GM10266 (cell line): Measurements from ENCODE around the gene COL5A1.

ENCODE experiments used
- DNase-seq: peaks from one replicate; pipeline ENCODE4 v3.0.0; 2012; ENCODE audit errors: extremely low spot score
- CTCF ChIP-seq: IDR thresholded peaks from 2 replicates; pipeline ENCODE4 v1.5.1; 2012; ENCODE audit warnings: mild to moderate bottlenecking, low read depth; ENCODE audit not compliant: control insufficient read depth, insufficient read depth; ENCODE audit errors: missing control alignments

The COL5A1 gene

DNA sequence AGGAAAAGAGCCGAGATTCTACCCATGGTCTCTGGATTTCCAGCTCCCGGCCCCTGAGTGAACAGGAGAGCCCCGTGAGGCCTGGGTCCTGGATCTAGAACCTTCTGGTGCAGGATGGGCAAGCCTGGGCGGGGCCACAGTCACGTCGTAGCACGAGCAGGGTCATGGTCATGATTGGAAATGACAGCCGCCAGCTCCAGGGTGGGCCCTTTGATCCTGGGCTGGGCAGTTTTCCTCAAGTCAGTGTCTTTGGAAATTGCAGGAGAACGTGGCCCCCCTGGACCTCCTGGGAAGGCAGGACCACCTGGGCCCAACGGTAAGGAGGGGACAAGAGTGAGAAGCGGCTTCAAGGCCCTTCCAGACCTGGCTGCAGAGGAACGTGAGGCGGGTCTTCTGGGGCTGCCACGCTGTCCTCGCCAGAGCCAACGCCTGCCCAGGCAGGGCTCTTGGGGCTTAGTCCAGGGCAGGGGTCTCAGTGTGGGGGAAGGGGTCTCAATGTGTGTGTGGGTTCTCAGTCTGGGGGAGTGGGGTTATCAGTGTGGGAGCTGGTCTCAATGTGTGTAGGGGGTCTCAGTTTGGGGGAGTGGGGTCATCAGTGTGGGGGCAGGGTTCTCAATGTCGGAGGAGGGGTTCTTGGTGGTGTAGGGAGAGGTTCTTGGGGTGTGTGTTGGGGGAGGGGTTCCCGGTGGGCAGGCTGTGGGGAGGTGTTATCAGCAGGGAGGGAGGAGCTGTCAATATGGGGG is 241.6 kb downstream of the COL5A1 start:
- TF ChIP-seq CTCF = no peak
- no peak for DNase-seq

DNA sequence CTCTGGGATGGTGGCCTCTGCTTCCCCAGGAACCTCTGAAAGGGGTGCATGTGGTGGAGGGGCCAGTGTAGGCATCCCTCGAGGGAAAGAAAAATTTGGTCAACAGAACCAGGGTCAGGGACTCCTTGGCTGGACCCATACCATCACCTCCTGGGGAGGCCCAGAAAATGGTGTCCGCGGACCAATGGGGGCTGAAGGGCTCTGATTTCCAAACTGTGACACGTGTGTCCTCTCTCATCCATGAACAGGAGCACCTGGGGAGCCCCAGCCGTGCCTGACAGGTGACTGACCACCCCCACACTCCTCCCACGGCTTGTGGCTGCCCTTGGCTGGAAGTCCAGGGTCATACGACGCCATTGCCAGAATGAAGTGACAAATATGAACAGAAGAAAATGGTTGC is 242.9 kb downstream of the COL5A1 start:
- TF ChIP-seq CTCF = no peak

DNA sequence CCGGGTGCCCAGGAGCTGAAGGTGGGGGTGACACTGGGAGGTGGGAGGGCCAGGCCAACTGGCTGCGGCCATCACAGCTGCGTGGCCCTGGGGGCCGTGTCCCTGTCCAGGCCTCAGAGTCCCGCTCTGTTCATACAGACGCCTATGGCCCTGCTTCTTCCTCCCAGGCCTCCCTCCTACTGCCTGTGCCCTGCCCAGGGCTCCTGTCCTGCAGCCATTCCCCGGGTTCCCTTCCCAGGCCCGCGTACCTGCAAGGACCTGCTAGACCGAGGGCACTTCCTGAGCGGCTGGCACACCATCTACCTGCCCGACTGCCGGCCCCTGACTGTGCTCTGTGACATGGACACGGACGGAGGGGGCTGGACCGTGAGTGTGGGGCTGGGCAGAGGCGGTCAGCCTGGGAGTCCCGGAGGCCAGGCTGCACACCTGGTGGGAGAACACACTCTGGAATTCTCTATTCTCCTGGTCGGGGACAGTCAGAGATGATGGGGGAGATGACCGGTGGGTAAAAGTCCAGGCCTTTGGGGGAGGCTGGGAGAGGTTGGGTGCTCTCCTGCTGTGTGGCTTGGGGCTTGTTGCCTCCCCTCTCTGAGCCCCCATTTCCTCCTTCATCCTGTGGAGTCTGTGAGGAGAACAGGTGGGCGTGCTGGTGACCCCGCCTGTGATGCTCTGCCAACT is 243.5 kb downstream of the COL5A1 start:
- DNase-seq = no peak
- TF ChIP-seq CTCF = no peak

More for the DNA sequence above, 242.9 kb downstream of the COL5A1 start:
- DNase-seq = no peak

DNA sequence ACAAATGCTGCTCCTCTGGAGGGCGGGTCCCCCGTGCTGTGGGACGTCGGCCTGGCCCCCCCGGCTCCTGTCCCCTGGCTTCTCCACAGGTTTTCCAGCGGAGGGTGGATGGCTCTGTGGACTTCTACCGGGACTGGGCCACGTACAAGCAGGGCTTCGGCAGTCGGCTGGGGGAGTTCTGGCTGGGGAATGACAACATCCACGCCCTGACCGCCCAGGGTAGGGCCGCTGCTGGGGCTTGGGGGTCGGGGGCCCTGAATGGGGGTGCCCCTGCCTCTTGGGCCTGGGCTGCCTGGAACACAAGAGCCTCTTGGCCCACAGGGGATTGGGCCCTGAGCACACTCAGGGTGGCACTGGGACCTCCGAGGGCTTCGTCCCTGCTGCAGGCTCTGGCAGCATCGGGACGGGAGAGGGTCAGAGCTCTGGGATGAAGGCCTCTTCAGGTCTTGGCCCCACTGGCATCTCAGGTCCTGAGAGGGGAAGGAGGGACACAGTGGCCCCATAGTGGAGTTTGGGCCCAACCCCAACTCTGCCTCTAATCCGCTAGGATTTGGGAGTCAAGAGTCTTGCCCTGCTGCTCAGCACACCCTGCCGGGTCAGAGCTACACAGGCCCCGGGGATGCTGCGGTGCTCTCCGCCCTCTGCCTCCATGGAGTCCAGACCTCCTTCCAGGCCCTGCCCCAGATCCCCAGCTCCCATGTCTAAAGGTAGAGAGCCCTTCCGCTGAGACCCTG is 244.2 kb downstream of the COL5A1 start:
- no peak for DNase-seq
- TF ChIP-seq CTCF = no peak

DNA sequence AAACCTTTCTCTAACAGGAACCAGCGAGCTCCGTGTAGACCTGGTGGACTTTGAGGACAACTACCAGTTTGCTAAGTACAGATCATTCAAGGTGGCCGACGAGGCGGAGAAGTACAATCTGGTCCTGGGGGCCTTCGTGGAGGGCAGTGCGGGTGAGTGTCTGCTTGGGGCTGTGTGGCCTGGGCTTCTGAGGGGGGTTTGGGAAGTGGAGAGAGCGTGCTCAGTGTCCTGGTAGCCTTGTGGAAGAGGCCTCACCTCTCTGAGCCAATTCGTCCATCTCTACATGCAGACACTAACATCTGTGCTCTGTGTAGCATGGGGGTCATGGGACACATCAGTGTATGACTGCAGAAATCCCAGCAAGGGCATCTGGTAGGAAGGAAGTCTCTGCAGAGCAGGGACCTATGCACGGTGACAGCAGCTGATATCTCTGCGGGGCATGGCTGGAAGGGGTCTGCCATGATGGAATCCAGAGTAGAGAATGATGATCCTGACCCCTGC is 244.9 kb downstream of the COL5A1 start:
- TF ChIP-seq CTCF = no peak
- DNase-seq = no peak

DNA sequence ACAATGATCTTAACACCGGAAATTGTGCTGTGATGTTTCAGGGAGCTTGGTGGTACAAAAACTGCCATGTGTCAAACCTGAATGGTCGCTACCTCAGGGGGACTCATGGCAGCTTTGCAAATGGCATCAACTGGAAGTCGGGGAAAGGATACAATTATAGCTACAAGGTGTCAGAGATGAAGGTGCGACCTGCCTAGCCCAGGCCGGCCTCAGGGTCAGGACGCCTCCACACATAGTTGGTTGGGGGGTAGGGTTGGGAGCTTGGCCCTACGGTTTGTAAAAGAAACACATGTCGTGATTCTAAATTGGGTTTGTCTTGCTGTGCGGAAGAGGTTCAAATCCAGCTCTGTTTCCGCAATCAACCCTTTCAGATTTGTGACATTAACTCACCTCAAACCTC is 245.6 kb downstream of the COL5A1 start:
- no peak for DNase-seq

More for the DNA sequence above, 245.6 kb downstream of the COL5A1 start:
- no peak for TF ChIP-seq CTCF
